Measurements from ENCODE around the gene U2AF2.

U2AF2 gene

GRCh38 chr19:55620410-55621204 lies 34.2 kb upstream of the U2AF2 start:
- no peak for DNase-seq (ENCODE audit: extremely low spot score)
- ChIA-PET CTCF (interaction anchor here (0.8 to 4.7 kb wide), 4 partner anchors 12 to 480 kb away, joined by 3 to 37 read pairs (median 16); partner anchors contain the start of gene ZNF865), POLR2A (interaction anchor here (1.5 kb wide), 1 partner anchor 213 kb away, joined by 3 read pairs; the partner anchor contains the start of gene UBE2S)
- no peak for TF ChIP-seq CTCF (IDR thresholded peaks at IDR 0.05; ENCODE audit: control extremely low read depth, extremely low read depth, low read depth, missing control alignments)

GRCh38 chr19:55621205-55621672 lies 33.6 kb upstream of the U2AF2 start:
- DNase-seq (ENCODE audit: extremely low spot score) = no peak
- TF ChIP-seq CTCF (IDR thresholded peaks at IDR 0.05; ENCODE audit: control extremely low read depth, extremely low read depth, low read depth, missing control alignments) = no peak
- ChIA-PET POLR2A (no interaction called here), CTCF (interaction anchor here (1.3 to 4.7 kb wide), 3 partner anchors 11 to 117 kb away, joined by 3 to 37 read pairs (median 8); partner anchors contain the start of gene ZNF865)

GRCh38 chr19:55621673-55622231 lies 33.1 kb upstream of the U2AF2 start:
- POLR2A ChIA-PET = no interaction called here
- DNase-seq (ENCODE audit: extremely low spot score) = no peak
- CTCF ChIA-PET = interaction anchor here (2.0 kb wide), 1 partner anchor 16 kb away, joined by 8 read pairs; the partner anchor contains the start of gene ZNF865
- no peak for TF ChIP-seq CTCF (IDR thresholded peaks at IDR 0.05; ENCODE audit: control extremely low read depth, extremely low read depth, low read depth, missing control alignments)

GRCh38 chr19:55622242-55622969 lies 32.4 kb upstream of the U2AF2 start:
- no peak for DNase-seq (ENCODE audit: extremely low spot score)
- ChIA-PET POLR2A (no interaction called here), CTCF (interaction anchor here (0.7 to 2.5 kb wide), 4 partner anchors 10 to 119 kb away, joined by 3 to 19 read pairs (median 6); partner anchors contain the start of gene ZNF865)
- no peak for TF ChIP-seq CTCF (IDR thresholded peaks at IDR 0.05; ENCODE audit: control extremely low read depth, extremely low read depth, low read depth, missing control alignments)

GRCh38 chr19:55623130-55623529 lies 31.7 kb upstream of the U2AF2 start:
- CTCF ChIA-PET = interaction anchor here (0.7 to 4.6 kb wide), 7 partner anchors 10 to 119 kb away, joined by 3 to 26 read pairs (median 8); partner anchors contain the start of gene ZNF865
- no peak for TF ChIP-seq CTCF (IDR thresholded peaks at IDR 0.05; ENCODE audit: control extremely low read depth, extremely low read depth, low read depth, missing control alignments)
- POLR2A ChIA-PET = no interaction called here
- no peak for DNase-seq (ENCODE audit: extremely low spot score)

GRCh38 chr19:55623561-55623960 lies 31.3 kb upstream of the U2AF2 start:
- no peak for DNase-seq (ENCODE audit: extremely low spot score)
- POLR2A ChIA-PET = no interaction called here
- no peak for TF ChIP-seq CTCF (IDR thresholded peaks at IDR 0.05; ENCODE audit: control extremely low read depth, extremely low read depth, low read depth, missing control alignments)
- CTCF ChIA-PET = interaction anchor here (1.2 to 4.6 kb wide), 6 partner anchors 9 to 107 kb away, joined by 3 to 26 read pairs (median 12); partner anchors contain the start of gene ZNF865

Measured in GM10248 (cell line).